ENCODE data around the gene SYT13. TPM values are rescaled to one million over a fixed set of nuclear protein-coding genes. Genes with fewer than 3 reads are reported as not detected.
"Not testable (repeated sequence)": the region's sequence is repeated elsewhere in the genome, so short reads cannot be mapped to it uniquely, and the experiment has no call there.

SYT13 gene
- total and polyA plus RNA-seq, 2 donors (not counting 3 experiments of a cell fraction or from before 2014, with no cell fraction given): not detected

GRCh38 chr11:45293566-45294192 is 7.5 kb upstream of the SYT13 start:
- FAIRE-seq: peak; percentile 80
- H3K4me1 ChIP-seq (ENCODE audit: control insufficient read depth, extremely low read depth, insufficient read depth, low read length); H3K4me3 ChIP-seq (replicated peaks in 1 of 3; ENCODE audit: insufficient read depth in 1 of 3, low read depth in 1 of 3, low read length in 3 of 3); H3K9me3 ChIP-seq (replicated peaks; ENCODE audit: control insufficient read depth, insufficient read depth, low read length); H3K9ac ChIP-seq (replicated peaks; ENCODE audit: extremely low read depth, insufficient read depth, low read length); H3K9me1 ChIP-seq (replicated peaks; ENCODE audit: control insufficient read depth, extremely low read depth, insufficient read depth, low read length); H3K27ac ChIP-seq (ENCODE audit: insufficient read depth, low read depth, low read length); H3K36me3 ChIP-seq (ENCODE audit: control insufficient read depth in 2 of 2, extremely low read depth in 1 of 2, insufficient read depth in 2 of 2, low read length in 2 of 2); H3K79me2 ChIP-seq (ENCODE audit: control insufficient read depth, insufficient read depth, low read length); BruUV-seq (replicated peaks); H4K20me1 ChIP-seq (replicated peaks; ENCODE audit: control insufficient read depth, extremely low read depth, insufficient read depth, low read length); POLR2A ChIA-PET; H3K4me2 ChIP-seq (ENCODE audit: insufficient read depth, low read length); H2AFZ ChIP-seq (ENCODE audit: low read depth, low read length); dilution Hi-C loops (cut with MboI; ENCODE audit: extremely low pct_ligation_motif_present, low sequenced_read_pairs): not testable (repeated sequence)
- peak; percentile 72 for DNase-seq (ENCODE audit: low read depth, low spot score)
- TF ChIP-seq CTCF (IDR thresholded peaks at IDR 0.05; ENCODE audit: extremely low read depth in 1 of 2, insufficient read depth in 1 of 2, low read depth in 1 of 2, low read length in 2 of 2): peak; percentile 26 to 65
- CTCF ChIA-PET: interaction anchor here (1.2 to 13.4 kb wide), 3 partner anchors 16 to 183 kb away, joined by 3 to 242 read pairs (median 6); no protein-coding TSS in a partner anchor
- intact Hi-C loops (cut with micrococcal nuclease): loop anchor here (1.0 to 5.0 kb wide), 5 partner anchors 39 to 356 kb away; no protein-coding TSS in a partner anchor
- peaks cover 25 to 27% of the 10 kb centered on the region in 2 experiments for H3K27me3 ChIP-seq (ENCODE audit: control insufficient read depth in 2 of 2, insufficient read depth in 2 of 2, low read length in 2 of 2)

GRCh38 chr11:45290586-45290985 is 4.4 kb upstream of the SYT13 start:
- H3K9ac ChIP-seq (replicated peaks; ENCODE audit: extremely low read depth, insufficient read depth, low read length): no peak overlapping the region
- peaks cover 40 to 56% of the 10 kb centered on the region in 2 experiments for H3K27me3 ChIP-seq (ENCODE audit: control insufficient read depth in 2 of 2, insufficient read depth in 2 of 2, low read length in 2 of 2)
- no peaks in the 10 kb centered on the region for H3K36me3 ChIP-seq (ENCODE audit: control insufficient read depth in 2 of 2, extremely low read depth in 1 of 2, insufficient read depth in 2 of 2, low read length in 2 of 2)
- H2AFZ ChIP-seq (ENCODE audit: low read depth, low read length): no peak overlapping the region
- no peaks in the 10 kb centered on the region for H4K20me1 ChIP-seq (replicated peaks; ENCODE audit: control insufficient read depth, extremely low read depth, insufficient read depth, low read length)
- no peaks in the 10 kb centered on the region for H3K9me1 ChIP-seq (replicated peaks; ENCODE audit: control insufficient read depth, extremely low read depth, insufficient read depth, low read length)
- no TSS peak for BruUV-seq (replicated peaks)
- DNase-seq (ENCODE audit: low read depth, low spot score) (no peak), FAIRE-seq (no peak)
- dilution Hi-C loops (cut with MboI; ENCODE audit: extremely low pct_ligation_motif_present, low sequenced_read_pairs): no loop called here
- H3K4me2 ChIP-seq (ENCODE audit: insufficient read depth, low read length): no peak overlapping the region
- no peaks in the 10 kb centered on the region for H3K9me3 ChIP-seq (replicated peaks; ENCODE audit: control insufficient read depth, insufficient read depth, low read length)
- no peaks in the 10 kb centered on the region for H3K4me1 ChIP-seq (ENCODE audit: control insufficient read depth, extremely low read depth, insufficient read depth, low read length)
- ChIA-PET POLR2A (no interaction called here), CTCF (interaction anchor here (0.5 to 13.4 kb wide), 2 partner anchors 47 to 180 kb away, joined by 3 to 242 read pairs; no protein-coding TSS in a partner anchor)
- intact Hi-C loops (cut with micrococcal nuclease): loop anchor here (5.0 kb wide), 1 partner anchor 353 kb away; no protein-coding TSS in a partner anchor
- no peaks in the 10 kb centered on the region for H3K79me2 ChIP-seq (ENCODE audit: control insufficient read depth, insufficient read depth, low read length)
- H3K4me3 ChIP-seq (replicated peaks in 1 of 3; ENCODE audit: insufficient read depth in 1 of 3, low read depth in 1 of 3, low read length in 3 of 3): no peak overlapping the region
- no peak for TF ChIP-seq EZH2 (IDR thresholded peaks at IDR 0.05; ENCODE audit: borderline replicate concordance, low read depth, low read length, severe bottlenecking)
- no peak for TF ChIP-seq MAX (IDR thresholded peaks at IDR 0.05; ENCODE audit: insufficient read depth, insufficient read length)
- no peak for TF ChIP-seq POLR2A (IDR thresholded peaks at IDR 0.05; ENCODE audit: low read depth, low read length)
- TF ChIP-seq FOS (IDR thresholded peaks at IDR 0.05; ENCODE audit: borderline replicate concordance, insufficient read depth, low read length): no peak
- TF ChIP-seq JUN (IDR thresholded peaks at IDR 0.05; ENCODE audit: borderline replicate concordance, insufficient read depth, insufficient read length, low read depth): no peak
- TF ChIP-seq MYC (IDR thresholded peaks at IDR 0.05; ENCODE audit: low read depth, low read length): no peak
- TF ChIP-seq CTCF (IDR thresholded peaks at IDR 0.05; ENCODE audit: extremely low read depth in 1 of 2, insufficient read depth in 1 of 2, low read depth in 1 of 2, low read length in 2 of 2): no peak
- TF ChIP-seq POLR2AphosphoS5 (IDR thresholded peaks at IDR 0.05; ENCODE audit: insufficient read depth, low read depth, low read length): no peak
- no peak for TF ChIP-seq GATA2 (IDR thresholded peaks at IDR 0.05; ENCODE audit: insufficient read depth, insufficient read length, low read depth, low read length)
- H3K27ac ChIP-seq (ENCODE audit: insufficient read depth, low read depth, low read length): no peak overlapping the region
